ENCODE results near the gene MAP2K4. TPM values are rescaled to one million over a fixed set of nuclear protein-coding genes. Genes with fewer than 3 reads are reported as not detected.
A peak's percentile ranks its signal among the peaks of the same experiment; 100 is the strongest.

MAP2K4 gene
- total and polyA plus RNA-seq, 2 of the 4 experiments (the other 2 are of a cell fraction) = 14.5 to 32.6 TPM

DNA sequence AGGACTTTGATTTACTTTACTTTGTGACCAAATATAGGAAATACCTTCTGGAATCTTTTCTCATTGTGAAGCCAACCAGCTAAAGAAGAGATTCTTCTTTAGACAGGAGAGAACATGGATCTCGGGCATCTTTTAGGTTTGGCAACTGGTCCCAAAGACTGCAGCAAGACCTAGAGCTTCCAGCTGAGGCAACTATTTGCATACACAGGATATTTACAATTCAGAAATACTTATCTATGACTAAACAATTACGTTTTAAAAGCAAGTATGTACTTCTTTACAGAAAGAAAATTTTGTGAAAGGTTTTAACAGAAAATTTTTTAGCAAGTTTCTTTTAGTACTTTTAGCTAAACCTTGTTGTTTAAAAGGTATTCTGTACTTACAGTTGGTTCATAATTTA lies 106.5 kb downstream of the MAP2K4 start:
- Histone ChIP-seq H3K9me1 (ENCODE audit: insufficient read depth, low read length) (peaks cover 5% of the 10 kb centered on the region; the same call in 1 of the 2 replicates), H3K4me1 (ENCODE audit: control insufficient read depth, insufficient read depth, low read length) (peaks cover 3% of the 10 kb centered on the region; the same call in 1 of the 2 replicates), H2AK9ac (replicated peaks; ENCODE audit: low read depth, low read length, poor library complexity) (no peak overlapping the region), H3K79me1 (ENCODE audit: low read depth in 1 of 2, low read length in 2 of 2) (peaks cover 18 to 25% of the 10 kb centered on the region in 2 experiments; a peak in 3 of 4 replicates), H2AK5ac (ENCODE audit: low read depth, low read length) (no peak overlapping the region), H3K23ac (ENCODE audit: low read depth, low read length) (no peak overlapping the region), H3K56ac (ENCODE audit: extremely low read depth, insufficient read depth, low read length) (no peak overlapping the region), H3K4me3 (ENCODE audit: insufficient read depth, low read depth, low read length) (no peak overlapping the region), H4K8ac (ENCODE audit: low read depth in 2 of 2, low read length in 2 of 2) (no peak overlapping the region), H3K9ac (ENCODE audit: low read depth, low read length) (no peak overlapping the region), H4K5ac (ENCODE audit: low read depth, low read length) (no peak overlapping the region), H2BK20ac (ENCODE audit: low read depth, low read length) (no peak overlapping the region), H3K36me3 (ENCODE audit: control insufficient read depth, insufficient read depth, low read length) (peaks cover 24% of the 10 kb centered on the region), H3K14ac (replicated peaks; ENCODE audit: low read depth, low read length) (no peak overlapping the region), H2AFZ (replicated peaks; ENCODE audit: low read length, poor library complexity) (no peak overlapping the region), H4K91ac (ENCODE audit: insufficient read depth, low read depth, low read length) (no peak overlapping the region), H3K4me2 (ENCODE audit: low read depth, low read length) (no peak overlapping the region), H3K27ac (ENCODE audit: insufficient read depth, low read length) (no peak overlapping the region), H3K4ac (ENCODE audit: low read depth, low read length) (no peak overlapping the region), H3K27me3 (ENCODE audit: control insufficient read depth, insufficient read depth, low read length) (no peaks in the 10 kb centered on the region), H2BK120ac (ENCODE audit: low read depth, low read length) (no peak overlapping the region), H2BK15ac (ENCODE audit: low read depth, low read length) (no peak overlapping the region), H4K20me1 (ENCODE audit: insufficient read depth, low read length) (no peaks in the 10 kb centered on the region), H2BK5ac (ENCODE audit: low read depth, low read length, poor library complexity, severe bottlenecking) (peak overlapping the region; percentile 12), H3K18ac (ENCODE audit: low read depth, low read length) (no peak overlapping the region), H3K9me3 (ENCODE audit: control insufficient read depth, insufficient read depth, low read length) (no peaks in the 10 kb centered on the region)
- no CpG with 5 or more reads among the region's 2 CpGs for WGBS, 2 experiments (ENCODE audit: extremely low coverage in 2 of 2, insufficient read length in 1 of 2)
- POLR2A ChIA-PET (ENCODE audit: unreplicated experiment) = no interaction called here
- in situ Hi-C loops (cut with MboI; ENCODE audit: low sequenced_read_pairs) (no loop called here), intact Hi-C loops (cut with micrococcal nuclease) (no loop called here), dilution Hi-C loops (cut with HindIII; ENCODE audit: low sequenced_read_pairs, unreplicated experiment) (no loop called here)
- BruUV-seq (replicated peaks) = no TSS peak
- DNase-seq = peak; percentile 24
- peak; percentile 76 for ATAC-seq (ENCODE audit: low read depth)
- TF ChIP-seq MAZ (IDR thresholded peaks at IDR 0.05; ENCODE audit: borderline replicate concordance, low read depth, low read length) = no peak
- TF ChIP-seq MAFK (IDR thresholded peaks at IDR 0.05; ENCODE audit: low read depth, low read length) = no peak
- no peak for TF ChIP-seq MXI1 (IDR thresholded peaks at IDR 0.05; ENCODE audit: borderline replicate concordance, low read depth, low read length)
- CTCF ChIA-PET = interaction anchor here (0.7 to 1.1 kb wide), 3 partner anchors 9 to 1510 kb away, joined by 3 read pairs; no protein-coding TSS in a partner anchor

Measured in IMR-90 (cell line).